Sigmoid colon (tissue), 7 donors: ENCODE results near the gene HADHB. TPM values are rescaled to one million over a fixed set of nuclear protein-coding genes. Genes with fewer than 3 reads are reported as not detected.
"Not testable (repeated sequence)": the region's sequence is repeated elsewhere in the genome, so short reads cannot be mapped to it uniquely, and the experiment has no call there.

ENCODE experiments used
- DNase-seq: peaks from one replicate; pipeline ENCODE4 v3.0.0-alpha.2; 2019
- H3K27ac ChIP-seq, 4 donors: fragments of 200-600 bp; sonication (generic); one replicate each; pipeline ENCODE4 v1.5.1; 2016 to 2019; ENCODE audit warnings: mild to moderate bottlenecking in 1 of 4
- H3K27me3 ChIP-seq, 3 donors: fragments of 200-600 bp; sonication (generic); one replicate each; pipeline ENCODE4 v1.5.1; 2019; ENCODE audit warnings: mild to moderate bottlenecking in 1 of 3
- H3K36me3 ChIP-seq, 4 donors: fragments of 200-600 bp; sonication (generic); one replicate each; pipeline ENCODE4 v1.5.1; 2016 to 2019
- H3K4me1 ChIP-seq, 4 donors: fragments of 200-600 bp; sonication (generic); one replicate each; pipeline ENCODE4 v1.5.1; 2017 to 2019
- H3K4me3 ChIP-seq, 4 donors: fragments of 200-600 bp; sonication (generic); one replicate each; pipeline ENCODE4 v1.5.1; 2017 to 2019; ENCODE audit warnings: mild to moderate bottlenecking in 2 of 4, moderate library complexity in 1 of 4
- H3K9me3 ChIP-seq, 4 donors: fragments of 200-600 bp in 3 of 4; sonication (generic) in 3 of 4; one replicate each; pipeline versions ENCODE4 v1.5.1 to v1.6.1; 2013 to 2019
- EP300 ChIP-seq, 4 donors: sonication (generic); formaldehyde crosslinking; IDR thresholded peaks; one replicate each; pipeline ENCODE4 v1.6.1; 2017; ENCODE audit warnings: antibody characterized with exemption in 4 of 4
- POLR2A ChIP-seq, 2 donors: fragments of 450-650 bp; IDR thresholded peaks; one replicate each; pipeline ENCODE4 v1.6.1; 2016; ENCODE audit warnings: antibody characterized with exemption in 2 of 2, mild to moderate bottlenecking in 2 of 2, moderate library complexity in 2 of 2
- POLR2AphosphoS5 ChIP-seq, 4 donors: sonication (generic); formaldehyde crosslinking; IDR thresholded peaks; one replicate each; pipeline ENCODE4 v1.6.1; 2017; ENCODE audit warnings: antibody characterized with exemption in 4 of 4
- WGBS, 2 donors: extraction: QIAGEN DNeasy Blood & Tissue Kit; methylation state at CpG; one replicate each; pipeline ENCODE4 v1.1.7; 2013; 5-methylcytosine and 5-hydroxymethylcytosine counted together
- intact Hi-C: fragments of 100-400 bp; cut with DNase I; formaldehyde crosslinking; loops from one replicate; pipeline ENCODE4 v1.15.1; 2023
- polyA plus RNA-seq, 3 donors: library from polyadenylated mRNA; stranded (reverse); fragments of 200-250 nt; gene quantifications; one replicate each; pipeline ENCODE4 v1.2.3, GENCODE V29; 2013
- total RNA-seq, 4 donors: library from RNA; depleted of rRNA; stranded (reverse); fragments of >200 nt; gene quantifications; one replicate each; pipeline ENCODE4 v1.1.0, GENCODE V29; 2016
- TF ChIP-seq, protein P1 (sequence below), 4 experiments: fragments of 450-650 bp in 3 of 4; fragments of 200-600 bp in 1 of 4; IDR thresholded peaks; one replicate each; pipeline ENCODE4 v1.5.1; 2016 to 2019; ENCODE audit warnings: antibody characterized with exemption in 4 of 4, mild to moderate bottlenecking in 3 of 4, moderate library complexity in 2 of 4
- donor health status: healthy with polysubstance abuse.
- donor health status: Bipolar disorder and iron deficiency.
- donor health status: healthy.

The HADHB gene
- total and polyA plus RNA-seq, 7 donors = 82.8 to 212 (median 120) TPM

DNA sequence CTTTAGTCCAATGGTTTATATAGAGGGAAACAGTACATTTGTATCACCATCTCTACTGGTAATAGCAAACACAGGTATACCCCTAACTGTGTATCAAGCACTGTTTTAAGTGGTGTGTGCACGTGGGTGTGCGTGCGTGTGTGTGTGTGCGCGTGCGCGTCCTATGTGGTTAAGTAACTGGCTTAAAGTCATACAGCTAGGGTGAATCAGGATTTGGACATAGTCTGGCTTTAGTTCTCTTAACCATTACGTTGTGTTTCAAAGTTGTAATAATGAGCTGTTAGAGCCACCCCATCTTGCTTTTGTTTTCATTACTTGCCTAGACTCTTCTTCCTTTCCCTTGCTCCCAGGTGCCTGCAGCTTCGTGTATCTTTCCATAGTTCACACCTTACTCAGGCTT, 2.1 kb downstream of the HADHB start:
- TF ChIP-seq EP300 (IDR thresholded peaks at IDR 0.05) (no peak), POLR2A (IDR thresholded peaks at IDR 0.05) (no peak), POLR2AphosphoS5 (IDR thresholded peaks at IDR 0.05) (no peak)
- TF ChIP-seq, protein P1, sequence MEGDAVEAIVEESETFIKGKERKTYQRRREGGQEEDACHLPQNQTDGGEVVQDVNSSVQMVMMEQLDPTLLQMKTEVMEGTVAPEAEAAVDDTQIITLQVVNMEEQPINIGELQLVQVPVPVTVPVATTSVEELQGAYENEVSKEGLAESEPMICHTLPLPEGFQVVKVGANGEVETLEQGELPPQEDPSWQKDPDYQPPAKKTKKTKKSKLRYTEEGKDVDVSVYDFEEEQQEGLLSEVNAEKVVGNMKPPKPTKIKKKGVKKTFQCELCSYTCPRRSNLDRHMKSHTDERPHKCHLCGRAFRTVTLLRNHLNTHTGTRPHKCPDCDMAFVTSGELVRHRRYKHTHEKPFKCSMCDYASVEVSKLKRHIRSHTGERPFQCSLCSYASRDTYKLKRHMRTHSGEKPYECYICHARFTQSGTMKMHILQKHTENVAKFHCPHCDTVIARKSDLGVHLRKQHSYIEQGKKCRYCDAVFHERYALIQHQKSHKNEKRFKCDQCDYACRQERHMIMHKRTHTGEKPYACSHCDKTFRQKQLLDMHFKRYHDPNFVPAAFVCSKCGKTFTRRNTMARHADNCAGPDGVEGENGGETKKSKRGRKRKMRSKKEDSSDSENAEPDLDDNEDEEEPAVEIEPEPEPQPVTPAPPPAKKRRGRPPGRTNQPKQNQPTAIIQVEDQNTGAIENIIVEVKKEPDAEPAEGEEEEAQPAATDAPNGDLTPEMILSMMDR (IDR thresholded peaks at IDR 0.05) = no peak
- no peak overlapping the region for H3K4me3 ChIP-seq
- no peaks in the 10 kb centered on the region for H3K27me3 ChIP-seq
- no peak for DNase-seq
- no peaks in the 10 kb centered on the region for H3K9me3 ChIP-seq
- peaks cover 0 to 48% (median 44%) of the 10 kb centered on the region in 4 donors for H3K4me1 ChIP-seq
- no peaks in the 10 kb centered on the region for H3K36me3 ChIP-seq
- WGBS, 2 donors = 80% methylated on average over 9 of the region's 9 CpGs
- intact Hi-C loops = no loop called here
- H3K27ac ChIP-seq = peak overlapping the region in 2 of 4 donors; percentile 95 to 96

DNA sequence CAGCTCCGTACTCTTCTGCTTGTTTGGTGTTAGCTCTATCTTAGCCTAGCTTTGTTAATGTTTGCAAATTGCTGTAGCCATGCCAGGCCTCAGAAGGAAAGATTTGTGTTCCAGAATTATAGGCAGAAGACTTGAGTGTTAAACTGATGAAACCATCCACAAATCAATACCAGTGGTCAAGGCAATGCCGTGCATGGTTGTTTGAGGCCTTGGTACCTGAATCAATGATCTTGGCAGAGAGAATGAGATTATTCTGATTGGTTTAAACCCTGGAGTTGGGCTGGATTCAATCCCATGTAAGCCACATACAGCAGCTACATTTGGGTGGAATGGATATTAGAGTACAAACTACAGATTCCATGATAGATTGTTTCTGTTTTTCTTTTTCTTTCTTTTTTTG, 4.9 kb downstream of the HADHB start:
- 83 to 95% methylated on average over 2 of the region's 2 CpGs for WGBS, 2 donors
- Histone ChIP-seq H3K4me3 (no peak overlapping the region), H3K27ac (no peak overlapping the region), H3K4me1 (peaks cover 0 to 45% (median 31%) of the 10 kb centered on the region in 4 donors), H3K36me3 (peaks cover 0 to 4% (median 0%) of the 10 kb centered on the region in 4 donors), H3K27me3 (no peaks in the 10 kb centered on the region), H3K9me3 (no peaks in the 10 kb centered on the region)
- TF ChIP-seq POLR2AphosphoS5 (IDR thresholded peaks at IDR 0.05) = no peak
- TF ChIP-seq EP300 (IDR thresholded peaks at IDR 0.05) = no peak
- no peak for TF ChIP-seq POLR2A (IDR thresholded peaks at IDR 0.05)
- TF ChIP-seq, protein P1 (IDR thresholded peaks at IDR 0.05) = no peak
- DNase-seq = no peak
- intact Hi-C loops = no loop called here

DNA sequence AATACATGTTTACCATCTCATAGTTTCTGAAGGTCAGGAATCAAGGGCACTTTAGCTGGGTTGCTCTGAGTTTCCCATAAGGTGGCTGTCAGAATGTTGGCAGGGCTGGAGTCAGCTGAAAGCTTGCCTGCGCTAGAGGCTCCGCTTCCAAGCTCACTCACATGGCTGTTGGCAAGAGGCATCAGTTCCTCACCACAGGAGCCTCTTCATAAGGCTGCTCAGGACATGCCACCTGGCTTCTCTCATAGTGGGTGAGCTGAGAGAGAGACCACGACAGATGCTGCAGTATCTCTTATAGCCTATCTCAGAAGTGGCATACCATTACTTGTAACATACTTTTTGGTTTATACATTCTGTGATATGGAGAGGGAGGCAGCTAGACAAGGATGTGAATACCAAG, 7.2 kb downstream of the HADHB start:
- Histone ChIP-seq H3K36me3 (peaks cover 0 to 23% (median 0%) of the 10 kb centered on the region in 4 donors), H3K27me3 (no peaks in the 10 kb centered on the region), H3K27ac (peak overlapping the region; percentile 29 to 61 (median 51)), H3K4me3 (no peak overlapping the region), H3K9me3 (no peaks in the 10 kb centered on the region), H3K4me1 (peaks cover 0 to 31% (median 16%) of the 10 kb centered on the region in 4 donors)
- 72 to 91% methylated on average over 3 of the region's 3 CpGs for WGBS, 2 donors
- DNase-seq = peak; percentile 90
- TF ChIP-seq POLR2A (IDR thresholded peaks at IDR 0.05) = no peak
- TF ChIP-seq, protein P1 (IDR thresholded peaks at IDR 0.05) = no peak
- TF ChIP-seq POLR2AphosphoS5 (IDR thresholded peaks at IDR 0.05) = peak in 3 of 4 donors; percentile 44 to 67 (median 50)
- peak in 1 of 4 donors; percentile 47 for TF ChIP-seq EP300 (IDR thresholded peaks at IDR 0.05)
- intact Hi-C loops = loop anchor here (2.0 kb wide), 1 partner anchor 47 kb away; no protein-coding TSS in a partner anchor

DNA sequence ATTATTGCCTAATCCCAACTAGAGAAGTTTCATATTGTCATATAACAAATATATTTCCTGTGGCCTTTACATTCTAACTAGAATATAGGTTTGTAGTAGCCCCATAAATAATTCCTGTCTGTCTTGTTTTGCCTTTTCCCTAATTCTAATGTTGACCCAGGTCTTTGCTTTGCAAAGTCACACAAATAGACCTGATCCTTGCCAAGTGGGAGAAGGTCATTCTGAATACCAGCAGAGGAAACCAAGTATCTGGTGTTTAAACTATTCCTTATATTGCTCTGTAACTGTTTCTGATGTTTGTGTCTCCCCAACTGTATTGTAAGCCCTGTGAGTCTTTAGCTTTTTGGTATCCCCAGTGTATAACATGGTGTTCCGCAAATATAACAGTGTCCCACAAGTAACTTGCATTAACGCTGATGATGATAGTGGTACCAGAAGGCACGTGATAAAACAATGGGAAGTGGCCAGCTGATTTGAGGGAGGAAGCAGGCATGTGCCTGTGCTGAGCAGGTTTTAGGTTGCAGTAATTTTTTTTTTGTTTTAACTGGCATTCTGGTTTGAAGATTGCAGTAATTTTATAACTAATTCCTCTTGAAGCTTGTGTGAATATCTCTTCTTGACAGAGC, 11.1 kb downstream of the HADHB start:
- peaks cover 0 to 55% (median 10%) of the 10 kb centered on the region in 4 donors for H3K36me3 ChIP-seq
- no peak overlapping the region for H3K27ac ChIP-seq
- H3K4me1 ChIP-seq = peaks cover 0 to 23% (median 13%) of the 10 kb centered on the region in 4 donors
- H3K4me3 ChIP-seq = no peak overlapping the region
- no peak for TF ChIP-seq POLR2AphosphoS5 (IDR thresholded peaks at IDR 0.05)
- TF ChIP-seq POLR2A (IDR thresholded peaks at IDR 0.05) = no peak
- H3K9me3 ChIP-seq = no peaks in the 10 kb centered on the region
- intact Hi-C loops = no loop called here
- WGBS, 2 donors = 64 to 78% methylated on average over 3 of the region's 3 CpGs
- no peak for DNase-seq
- H3K27me3 ChIP-seq = no peaks in the 10 kb centered on the region

DNA sequence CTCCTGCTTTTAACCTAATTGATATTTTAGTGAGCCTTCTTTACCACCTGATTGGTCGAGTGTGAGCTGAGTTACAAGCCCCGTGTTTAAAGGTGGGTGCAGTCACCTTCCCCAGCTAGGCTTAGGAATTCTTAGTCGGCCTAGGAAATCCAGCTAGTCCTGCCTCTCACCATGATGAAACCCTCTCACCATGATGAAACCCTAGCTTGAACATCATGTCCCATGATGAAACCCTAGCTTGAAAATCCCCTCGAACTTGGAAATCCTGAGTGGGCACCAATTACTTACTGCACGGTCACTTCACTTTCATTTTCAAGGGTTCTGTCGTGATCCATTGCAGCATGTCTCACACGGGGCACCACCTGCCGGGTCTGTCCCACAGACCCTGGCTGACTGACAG, 14.1 kb downstream of the HADHB start:
- H3K27me3 ChIP-seq, DNase-seq, H3K27ac ChIP-seq, intact Hi-C loops, H3K4me1 ChIP-seq, H3K9me3 ChIP-seq, H3K4me3 ChIP-seq: not testable (repeated sequence)
- peaks cover 0 to 76% (median 12%) of the 10 kb centered on the region in 4 donors for H3K36me3 ChIP-seq
- 93 to 95% methylated on average over 8 of the region's 8 CpGs for WGBS, 2 donors
